Lower lobe of right lung (tissue), 2 donors: Measurements from ENCODE around the gene KRT14. TPM values are rescaled to one million over a fixed set of nuclear protein-coding genes. Genes with fewer than 3 reads are reported as not detected.

ENCODE experiments used
- ATAC-seq, 2 donors: fragments of 200-7000 bp; cut with Tn5 transposase; one replicate each; pipeline ENCODE4 v1.9.1; 2020 to 2022; ENCODE audit warnings: mild to moderate bottlenecking in 2 of 2, moderate library complexity in 2 of 2
- DNase-seq: peaks from one replicate; pipeline ENCODE4 v3.0.0-alpha.2; 2020
- H3K27ac ChIP-seq: fragments of 200-600 bp; one replicate; pipeline ENCODE4 v1.8.0; 2022
- H3K27me3 ChIP-seq: fragments of 200-600 bp; one replicate; pipeline ENCODE4 v1.8.0; 2022; ENCODE audit warnings: low read depth
- H3K36me3 ChIP-seq: fragments of 200-600 bp; one replicate; pipeline ENCODE4 v1.8.0; 2022; ENCODE audit warnings: mild to moderate bottlenecking
- H3K4me1 ChIP-seq: fragments of 200-600 bp; one replicate; pipeline ENCODE4 v1.8.0; 2022
- H3K4me3 ChIP-seq: fragments of 200-600 bp; one replicate; pipeline ENCODE4 v1.8.0; 2022; ENCODE audit warnings: mild to moderate bottlenecking
- H3K9me3 ChIP-seq: fragments of 200-600 bp; one replicate; pipeline ENCODE4 v1.8.0; 2022
- CTCF ChIP-seq: fragments of 200-600 bp; IDR thresholded peaks from one replicate; pipeline ENCODE4 v1.8.0; 2022; ENCODE audit warnings: antibody characterized with exemption, mild to moderate bottlenecking
- intact Hi-C: fragments of 100-400 bp; cut with DNase I; formaldehyde crosslinking; loops from one replicate; pipeline ENCODE4 v1.11.0; 2022
- total RNA-seq: library from RNA; stranded (reverse); fragmentation: NEBNext Ultra II Directional; extraction: Animal tissue kit (Norgen Biotek cat#: 25700); gene quantifications from one replicate; pipeline ENCODE4 v1.2.1, GENCODE V29; 2021
- donor health status: DM: no; HTN: yes; CAD: no; lungs with severe emphysema.

Gene KRT14
- total RNA-seq, 1 donor from 2014 or later: not detected

DNA sequence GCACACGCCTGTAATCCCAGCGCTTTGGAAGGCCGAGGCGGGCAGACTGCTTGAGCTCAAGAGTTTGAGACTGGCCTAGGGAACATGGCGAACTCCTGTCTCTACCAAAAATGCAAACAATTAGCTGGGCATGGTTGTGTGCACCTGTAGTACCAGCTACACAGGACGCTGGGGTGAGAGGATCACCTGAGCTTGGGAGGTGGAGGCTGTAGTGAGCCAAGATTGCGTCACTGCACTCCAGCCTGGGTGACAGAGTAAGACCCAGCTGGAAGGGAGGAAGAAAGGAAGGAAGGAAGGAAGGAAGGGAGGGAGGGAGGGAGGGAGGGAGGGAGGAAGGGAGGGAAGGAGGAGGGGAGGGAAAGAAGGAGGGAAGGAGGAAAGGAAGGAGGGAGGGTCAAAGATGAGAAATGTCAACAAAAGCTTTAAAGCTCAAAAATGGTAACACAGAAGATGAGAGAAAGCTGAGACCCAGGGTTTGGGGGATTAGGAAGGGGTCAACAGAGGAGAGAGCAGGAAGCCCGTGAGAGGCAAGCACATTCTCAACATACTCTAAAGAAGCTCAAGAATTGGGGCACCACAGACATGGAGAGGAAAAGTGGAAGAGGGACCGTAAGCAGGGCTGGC, 53.6 kb downstream of the KRT14 start:
- H3K27me3 ChIP-seq: peaks cover 28% of the 10 kb centered on the region
- ATAC-seq (peak; percentile 11 to 15), DNase-seq (peak; percentile 76)
- TF ChIP-seq CTCF: no peak
- H3K27ac ChIP-seq: peak overlapping the region; percentile 49
- H3K4me1 ChIP-seq: peaks cover 8% of the 10 kb centered on the region
- H3K36me3 ChIP-seq: no peaks in the 10 kb centered on the region
- intact Hi-C loops: no loop called here
- H3K9me3 ChIP-seq: no peaks in the 10 kb centered on the region
- no peak overlapping the region for H3K4me3 ChIP-seq

Other genes with a start within 250 kb of the KRT14 start
- gene KRT33A, start 236.1 kb downstream of the KRT14 start, total RNA-seq: not detected
- not detected for gene KRT33B, start 217.1 kb downstream of the KRT14 start, total RNA-seq
- not detected for gene KRT34, start 204.6 kb downstream of the KRT14 start, total RNA-seq
- not detected for gene KRT31, start 189.3 kb downstream of the KRT14 start, total RNA-seq
- not detected for gene KRT37, start 162.3 kb downstream of the KRT14 start, total RNA-seq
- not detected for gene KRT38, start 145.9 kb downstream of the KRT14 start, total RNA-seq
- gene KRT32, start 119.5 kb downstream of the KRT14 start, total RNA-seq: not detected
- not detected for gene KRT35, start 105.7 kb downstream of the KRT14 start, total RNA-seq
- not detected for gene KRT36, start 97.0 kb downstream of the KRT14 start, total RNA-seq
- gene KRT13, start 81.3 kb downstream of the KRT14 start, total RNA-seq: 5.2 TPM
- gene KRT15, start 68.0 kb downstream of the KRT14 start, total RNA-seq: 9.0 TPM
- gene KRT19, start 58.6 kb downstream of the KRT14 start, total RNA-seq: 212 TPM
- gene KRT9, start 14.8 kb downstream of the KRT14 start, total RNA-seq: not detected
- gene KRT16, start 25.9 kb upstream of the KRT14 start, total RNA-seq: not detected
- 2.6 TPM for gene KRT17, start 37.7 kb upstream of the KRT14 start, total RNA-seq
- 943 TPM for gene EIF1, start 102.0 kb upstream of the KRT14 start, total RNA-seq
- gene GAST, start 125.4 kb upstream of the KRT14 start, total RNA-seq: not detected
- gene HAP1, start 147.7 kb upstream of the KRT14 start, total RNA-seq: 0.62 TPM
- 92.5 TPM for gene JUP, start 199.8 kb upstream of the KRT14 start, total RNA-seq
- 9.2 TPM for gene P3H4, start 225.1 kb upstream of the KRT14 start, total RNA-seq
- 27.4 TPM for gene FKBP10, start 226.1 kb upstream of the KRT14 start, total RNA-seq
- 32.0 TPM for gene NT5C3B, start 249.3 kb upstream of the KRT14 start, total RNA-seq